Endodermal cell (in vitro differentiated cells): ENCODE results near the gene SRD5A2. TPM values are rescaled to one million over a fixed set of nuclear protein-coding genes. Genes with fewer than 3 reads are reported as not detected.

ENCODE experiments used
- DNase-seq: peaks from one replicate; pipeline ENCODE4 v3.0.0-alpha.2; 2017
- H3K27ac ChIP-seq: 2 replicates; pipeline ENCODE4 v1.5.1; 2013; ENCODE audit warnings: mild to moderate bottlenecking, low read depth, low read length, moderate library complexity
- H3K27me3 ChIP-seq: 2 replicates; pipeline ENCODE4 v1.6.1; 2013; ENCODE audit warnings: mild to moderate bottlenecking, low read length, moderate library complexity; ENCODE audit not compliant: insufficient read depth, control insufficient read depth, poor library complexity, severe bottlenecking
- H3K36me3 ChIP-seq: 2 replicates; pipeline ENCODE4 v1.7.0; 2013; ENCODE audit warnings: mild to moderate bottlenecking, low read length, moderate library complexity; ENCODE audit not compliant: control insufficient read depth, insufficient read depth
- H3K4me1 ChIP-seq: one replicate; pipeline ENCODE4 v1.7.0; 2013; ENCODE audit warnings: low read length; ENCODE audit not compliant: control insufficient read depth, insufficient read depth
- H3K4me3 ChIP-seq: 2 replicates; pipeline ENCODE4 v1.5.1; 2013; ENCODE audit warnings: mild to moderate bottlenecking, low read length, moderate library complexity
- H3K9ac ChIP-seq: 2 replicates; pipeline ENCODE4 v1.6.1; 2013; ENCODE audit warnings: mild to moderate bottlenecking, low read length, moderate library complexity; ENCODE audit not compliant: poor library complexity, severe bottlenecking; ENCODE audit errors: extremely low read depth
- H3K9me3 ChIP-seq: 2 replicates; pipeline ENCODE4 v1.6.1; 2013; ENCODE audit warnings: mild to moderate bottlenecking, low read length, moderate library complexity; ENCODE audit not compliant: control insufficient read depth
- H3K27ac Mint-ChIP-seq: 2 replicates; pipeline ENCODE4 v1.8.0; 2020; ENCODE audit warnings: mixed read lengths
- H3K27me3 Mint-ChIP-seq: 2 replicates; pipeline ENCODE4 v1.8.0; 2021; ENCODE audit warnings: mild to moderate bottlenecking, mixed read lengths; ENCODE audit not compliant: insufficient read depth
- H3K36me3 Mint-ChIP-seq: 2 replicates; pipeline ENCODE4 v1.8.0; 2020; ENCODE audit warnings: low read depth, mixed read lengths
- H3K4me1 Mint-ChIP-seq: 2 replicates; pipeline ENCODE4 v1.8.0; 2020; ENCODE audit warnings: mixed read lengths
- H3K4me3 Mint-ChIP-seq: 2 replicates; pipeline ENCODE4 v1.8.0; 2020; ENCODE audit warnings: mild to moderate bottlenecking, moderate library complexity, mixed read lengths
- H3K9me3 Mint-ChIP-seq: 2 replicates; pipeline ENCODE4 v1.8.0; 2020; ENCODE audit warnings: mild to moderate bottlenecking, mixed read lengths
- CTCF ChIP-seq: fragments of 200-600 bp; sonication (generic); conservative IDR thresholded peaks from 2 replicates; pipeline ENCODE4 v1.5.0; 2021; ENCODE audit warnings: antibody characterized with exemption, mild to moderate bottlenecking
- WGBS, 2 experiments: methylation state at CpG; one replicate each; pipeline versions ENCODE4 v1.1.5 to v1.1.7; 2013; ENCODE audit warnings: missing lambda C conversion rate in 2 of 2, mixed read lengths in 1 of 2; ENCODE audit not compliant: insufficient coverage in 1 of 2, insufficient read length in 1 of 2; 5-methylcytosine and 5-hydroxymethylcytosine counted together
- total RNA-seq, 2 donors: library from RNA; stranded (reverse); fragmentation: NEBNext Ultra II Directional in 1 of 2; extraction: Animal tissue kit (Norgen Biotek cat#: 25700) in 1 of 2; gene quantifications; 2 replicates in 1 of 2; 3 replicates in 1 of 2; pipeline ENCODE4 v1.2.1, GENCODE V29; 2021

The SRD5A2 gene
- total RNA-seq, 2 donors from 2014 or later, result 0.07 TPM; not detected in 1

GRCh38 chr2:31553362-31553761 lies 27.4 kb downstream of the SRD5A2 start:
- Histone ChIP-seq H3K27me3 (peaks cover 17% of the 10 kb centered on the region), H3K36me3 (no peaks in the 10 kb centered on the region), H3K27ac (no peak overlapping the region), H3K4me3 (no peak overlapping the region), H3K4me1 (no peaks in the 10 kb centered on the region), H3K9me3 (no peaks in the 10 kb centered on the region), H3K9ac (no peak overlapping the region)
- no peaks in the 10 kb centered on the region for H3K36me3 Mint-ChIP-seq
- 86 to 92% methylated on average over 2 of the region's 2 CpGs for WGBS, 2 experiments
- H3K4me3 Mint-ChIP-seq, result no peak overlapping the region
- DNase-seq, result no peak
- no peak overlapping the region for H3K27ac Mint-ChIP-seq
- peaks cover 19% of the 10 kb centered on the region for H3K9me3 Mint-ChIP-seq
- H3K27me3 Mint-ChIP-seq, result peaks cover 20% of the 10 kb centered on the region
- H3K4me1 Mint-ChIP-seq, result no peaks in the 10 kb centered on the region
- no peak for TF ChIP-seq CTCF

GRCh38 chr2:31547485-31547884 lies 33.3 kb downstream of the SRD5A2 start:
- H3K27me3 ChIP-seq, result peaks cover 7% of the 10 kb centered on the region
- DNase-seq, result no peak
- WGBS, 2 experiments, result 94% methylated on average over 1 of the region's 2 CpGs; no CpG with 5 or more reads in 1 of the 2 experiments
- Mint-ChIP-seq H3K9me3 (peaks cover 2% of the 10 kb centered on the region), H3K4me3 (no peak overlapping the region), H3K36me3 (no peaks in the 10 kb centered on the region), H3K27me3 (peaks cover 10% of the 10 kb centered on the region), H3K4me1 (no peaks in the 10 kb centered on the region), H3K27ac (no peak overlapping the region)
- H3K9me3 ChIP-seq, result peaks cover 4% of the 10 kb centered on the region
- H3K4me3 ChIP-seq, result no peak overlapping the region
- H3K9ac ChIP-seq, result no peak overlapping the region
- H3K36me3 ChIP-seq, result no peaks in the 10 kb centered on the region
- H3K27ac ChIP-seq, result no peak overlapping the region
- no peak for TF ChIP-seq CTCF
- H3K4me1 ChIP-seq, result no peaks in the 10 kb centered on the region

- TF ChIP-seq CTCF, result no peak
These were observed 38.9 kb downstream of the SRD5A2 start for GRCh38 chr2:31541853-31542252.

More at GRCh38 chr2:31541853-31542252, 38.9 kb downstream of the SRD5A2 start:
- H3K27ac ChIP-seq, result no peak overlapping the region
- Mint-ChIP-seq H3K27me3 (no peaks in the 10 kb centered on the region), H3K4me1 (no peaks in the 10 kb centered on the region), H3K4me3 (no peak overlapping the region), H3K27ac (no peak overlapping the region), H3K9me3 (peaks cover 2% of the 10 kb centered on the region), H3K36me3 (no peaks in the 10 kb centered on the region)
- no peaks in the 10 kb centered on the region for H3K27me3 ChIP-seq
- DNase-seq, result no peak
- H3K9ac ChIP-seq, result no peak overlapping the region
- H3K36me3 ChIP-seq, result no peaks in the 10 kb centered on the region
- H3K4me3 ChIP-seq, result no peak overlapping the region
- peaks cover 5% of the 10 kb centered on the region for H3K9me3 ChIP-seq
- H3K4me1 ChIP-seq, result no peaks in the 10 kb centered on the region
